Chondrocyte (in vitro differentiated cells): ENCODE results near the gene NFASC. TPM values are rescaled to one million over a fixed set of nuclear protein-coding genes. Genes with fewer than 3 reads are reported as not detected.

ENCODE experiments used
- DNase-seq: peaks from one replicate; pipeline ENCODE4 v3.0.0; 2021; ENCODE audit warnings: mixed read lengths, low spot score
- H3K27ac Mint-ChIP-seq: one replicate; pipeline ENCODE4 v1.8.0; 2021; ENCODE audit warnings: mild to moderate bottlenecking, moderate library complexity, mixed read lengths; ENCODE audit not compliant: unreplicated experiment
- H3K27me3 Mint-ChIP-seq: 2 replicates; pipeline ENCODE4 v1.8.0; 2021; ENCODE audit warnings: low read depth, mixed read lengths
- H3K36me3 Mint-ChIP-seq: 2 replicates; pipeline ENCODE4 v1.8.0; 2021; ENCODE audit warnings: low read depth, mixed read lengths
- H3K4me1 Mint-ChIP-seq: 2 replicates; pipeline ENCODE4 v1.8.0; 2021; ENCODE audit warnings: low read depth, mild to moderate bottlenecking, mixed read lengths
- H3K4me3 Mint-ChIP-seq: one replicate; pipeline ENCODE4 v1.8.0; 2021; ENCODE audit warnings: mild to moderate bottlenecking, moderate library complexity, mixed read lengths; ENCODE audit not compliant: unreplicated experiment
- H3K9me3 Mint-ChIP-seq: 2 replicates; pipeline ENCODE4 v1.8.0; 2021; ENCODE audit warnings: low read depth, mixed read lengths
- CTCF ChIP-seq: fragments of 200-600 bp; sonication (generic); IDR thresholded peaks from 2 replicates; pipeline ENCODE4 v1.5.0; 2021; ENCODE audit warnings: antibody characterized with exemption, mild to moderate bottlenecking, moderate library complexity
- total RNA-seq: library from RNA; stranded (reverse); gene quantifications from 3 replicates; pipeline ENCODE4 v1.2.1, GENCODE V29; 2021

NFASC gene
- total RNA-seq, 1 donor from 2014 or later, result 0.20 TPM

GRCh38 chr1:204997591-204998355 is 127.1 kb downstream of the NFASC start:
- DNase-seq, result no peak
- H3K4me1 Mint-ChIP-seq, result peaks cover 16% of the 10 kb centered on the region
- H3K27me3 Mint-ChIP-seq, result peaks cover 3% of the 10 kb centered on the region
- H3K27ac Mint-ChIP-seq, result no peak overlapping the region
- H3K36me3 Mint-ChIP-seq, result no peaks in the 10 kb centered on the region
- H3K9me3 Mint-ChIP-seq, result no peaks in the 10 kb centered on the region
- H3K4me3 Mint-ChIP-seq, result no peak overlapping the region
- no peak for TF ChIP-seq CTCF

- Mint-ChIP-seq H3K36me3 (no peaks in the 10 kb centered on the region), H3K9me3 (no peaks in the 10 kb centered on the region), H3K27me3 (peaks cover 3% of the 10 kb centered on the region), H3K4me3 (no peak overlapping the region), H3K27ac (no peak overlapping the region), H3K4me1 (peaks cover 11% of the 10 kb centered on the region)
- TF ChIP-seq CTCF, result no peak
- DNase-seq, result peak; percentile 66
Observed at GRCh38 chr1:205001162-205001561, 130.5 kb downstream of the NFASC start.

- no peak for DNase-seq
- Mint-ChIP-seq H3K27ac (no peak overlapping the region), H3K27me3 (peaks cover 9% of the 10 kb centered on the region), H3K4me1 (peaks cover under 1% of the 10 kb centered on the region), H3K36me3 (no peaks in the 10 kb centered on the region), H3K9me3 (no peaks in the 10 kb centered on the region), H3K4me3 (no peak overlapping the region)
- no peak for TF ChIP-seq CTCF
Observed at GRCh38 chr1:205002705-205003104, 132.0 kb downstream of the NFASC start.

GRCh38 chr1:205003358-205004131 is 132.9 kb downstream of the NFASC start:
- Mint-ChIP-seq H3K4me1 (no peaks in the 10 kb centered on the region), H3K27me3 (peaks cover 9% of the 10 kb centered on the region), H3K27ac (no peak overlapping the region), H3K9me3 (no peaks in the 10 kb centered on the region), H3K4me3 (no peak overlapping the region), H3K36me3 (no peaks in the 10 kb centered on the region)
- no peak for TF ChIP-seq CTCF
- peak; percentile 52 for DNase-seq

- Mint-ChIP-seq H3K4me3 (no peak overlapping the region), H3K27me3 (peaks cover 9% of the 10 kb centered on the region), H3K36me3 (no peaks in the 10 kb centered on the region), H3K9me3 (no peaks in the 10 kb centered on the region), H3K27ac (no peak overlapping the region), H3K4me1 (no peaks in the 10 kb centered on the region)
- DNase-seq, result no peak
- TF ChIP-seq CTCF, result no peak
Observed at GRCh38 chr1:205004351-205004750, 133.7 kb downstream of the NFASC start.
